Measurements from ENCODE around the gene ERBB3.

Gene ERBB3

GRCh38 chr12:56097738-56098137 lies 17.8 kb downstream of the ERBB3 start:
- no peak for TF ChIP-seq CTCF (IDR thresholded peaks at IDR 0.05; ENCODE audit: low read depth, low read length)
- Histone ChIP-seq H3K27me3 (peaks cover 39% of the 10 kb centered on the region), H3K36me3 (no peaks in the 10 kb centered on the region), H3K4me1 (no peaks in the 10 kb centered on the region), H3K9me3 (no peaks in the 10 kb centered on the region), H3K4me3 (ENCODE audit: low read depth, low read length) (no peak overlapping the region)
- no peak for DNase-seq

GRCh38 chr12:56098592-56098991 lies 18.6 kb downstream of the ERBB3 start:
- no peak for DNase-seq
- no peaks in the 10 kb centered on the region for H3K36me3 ChIP-seq
- no peaks in the 10 kb centered on the region for H3K9me3 ChIP-seq
- no peak for TF ChIP-seq CTCF (IDR thresholded peaks at IDR 0.05; ENCODE audit: low read depth, low read length)
- H3K4me3 ChIP-seq (ENCODE audit: low read depth, low read length), result no peak overlapping the region
- H3K4me1 ChIP-seq, result no peaks in the 10 kb centered on the region
- peaks cover 39% of the 10 kb centered on the region for H3K27me3 ChIP-seq

GRCh38 chr12:56099787-56100186 lies 19.8 kb downstream of the ERBB3 start:
- DNase-seq, result no peak
- H3K9me3 ChIP-seq, result no peaks in the 10 kb centered on the region
- no peaks in the 10 kb centered on the region for H3K36me3 ChIP-seq
- TF ChIP-seq CTCF (IDR thresholded peaks at IDR 0.05; ENCODE audit: low read depth, low read length), result no peak
- no peaks in the 10 kb centered on the region for H3K4me1 ChIP-seq
- peaks cover 38% of the 10 kb centered on the region for H3K27me3 ChIP-seq
- no peak overlapping the region for H3K4me3 ChIP-seq (ENCODE audit: low read depth, low read length)

- Histone ChIP-seq H3K27me3 (peaks cover 26% of the 10 kb centered on the region), H3K4me1 (no peaks in the 10 kb centered on the region), H3K9me3 (no peaks in the 10 kb centered on the region), H3K4me3 (ENCODE audit: low read depth, low read length) (no peak overlapping the region), H3K36me3 (peaks cover 9% of the 10 kb centered on the region)
- TF ChIP-seq CTCF (IDR thresholded peaks at IDR 0.05; ENCODE audit: low read depth, low read length), result no peak
- no peak for DNase-seq
Observed at GRCh38 chr12:56101045-56101444, 21.1 kb downstream of the ERBB3 start.

GRCh38 chr12:56102683-56103065 lies 22.7 kb downstream of the ERBB3 start:
- Histone ChIP-seq H3K4me3 (ENCODE audit: low read depth, low read length) (no peak overlapping the region), H3K36me3 (peaks cover 26% of the 10 kb centered on the region), H3K9me3 (no peaks in the 10 kb centered on the region), H3K4me1 (no peaks in the 10 kb centered on the region), H3K27me3 (peaks cover 9% of the 10 kb centered on the region)
- no peak for TF ChIP-seq CTCF (IDR thresholded peaks at IDR 0.05; ENCODE audit: low read depth, low read length)
- DNase-seq, result no peak

- peaks cover 4% of the 10 kb centered on the region for H3K27me3 ChIP-seq
- TF ChIP-seq CTCF (IDR thresholded peaks at IDR 0.05; ENCODE audit: low read depth, low read length), result no peak
- DNase-seq, result no peak
- H3K4me3 ChIP-seq (ENCODE audit: low read depth, low read length), result peak overlapping the region; percentile 70
- no peaks in the 10 kb centered on the region for H3K4me1 ChIP-seq
- peaks cover 31% of the 10 kb centered on the region for H3K36me3 ChIP-seq
- H3K9me3 ChIP-seq, result no peaks in the 10 kb centered on the region
Observed at GRCh38 chr12:56103066-56103711, 23.2 kb downstream of the ERBB3 start.

All from BE2C (cell line).